Activated CD8-positive, alpha-beta T cell treated with anti-CD3 and anti-CD28 coated beads for 36 hours (primary cell): ENCODE measurements around the gene SMARCA2. TPM values are rescaled to one million over a fixed set of nuclear protein-coding genes. Genes with fewer than 3 reads are reported as not detected.

Experiments
- ATAC-seq: fragments of 200-7000 bp; cut with Tn5 transposase; one replicate; pipeline ENCODE4 v1.10.0; 2021; ENCODE audit warnings: mild to moderate bottlenecking, moderate library complexity
- CTCF ChIA-PET: fragments of 350-600 bp; sonication (Branson Sonifier 250); formaldehyde crosslinking; loops from one replicate; lab custom pipeline; 2021; ENCODE audit warnings: antibody characterized with exemption; lab: Charles Lee
- POLR2A ChIA-PET: fragments of 350-600 bp; sonication (Branson Sonifier 250); formaldehyde crosslinking; loops from one replicate; lab custom pipeline; 2021; ENCODE audit warnings: antibody characterized with exemption; lab: Charles Lee
- DNase-seq: peaks from one replicate; pipeline ENCODE4 v3.0.0-alpha.2; 2020
- H3K27ac Mint-ChIP-seq: one replicate; pipeline ENCODE4 v1.8.0; 2021; ENCODE audit warnings: mild to moderate bottlenecking, mixed read lengths
- H3K27me3 Mint-ChIP-seq: one replicate; pipeline ENCODE4 v1.8.0; 2021; ENCODE audit warnings: mixed read lengths
- H3K36me3 Mint-ChIP-seq: one replicate; pipeline ENCODE4 v1.8.0; 2021; ENCODE audit warnings: low read depth, mixed read lengths
- H3K4me1 Mint-ChIP-seq: one replicate; pipeline ENCODE4 v1.8.0; 2021; ENCODE audit warnings: low read depth, mixed read lengths
- H3K4me3 Mint-ChIP-seq: one replicate; pipeline ENCODE4 v1.8.0; 2021; ENCODE audit warnings: mild to moderate bottlenecking, moderate library complexity, mixed read lengths
- H3K9me3 Mint-ChIP-seq: one replicate; pipeline ENCODE4 v1.8.0; 2021; ENCODE audit warnings: mixed read lengths
- intact Hi-C: fragments of 100-400 bp; cut with micrococcal nuclease; formaldehyde crosslinking; loops from one replicate; pipeline ENCODE4 v1.10.0; 2022
- total RNA-seq, 2 experiments: library from RNA; stranded (reverse); gene quantifications; one replicate each; pipeline ENCODE4 v1.2.3, GENCODE V29; 2021
- TF ChIP-seq, protein P1 (sequence below): fragments of 200-600 bp; IDR thresholded peaks from one replicate; pipeline ENCODE4 v1.8.0; 2022; ENCODE audit warnings: antibody characterized with exemption, mild to moderate bottlenecking

The SMARCA2 gene
- total RNA-seq, 2 experiments from 2014 or later, result 94.7 to 99.4 TPM

DNA sequence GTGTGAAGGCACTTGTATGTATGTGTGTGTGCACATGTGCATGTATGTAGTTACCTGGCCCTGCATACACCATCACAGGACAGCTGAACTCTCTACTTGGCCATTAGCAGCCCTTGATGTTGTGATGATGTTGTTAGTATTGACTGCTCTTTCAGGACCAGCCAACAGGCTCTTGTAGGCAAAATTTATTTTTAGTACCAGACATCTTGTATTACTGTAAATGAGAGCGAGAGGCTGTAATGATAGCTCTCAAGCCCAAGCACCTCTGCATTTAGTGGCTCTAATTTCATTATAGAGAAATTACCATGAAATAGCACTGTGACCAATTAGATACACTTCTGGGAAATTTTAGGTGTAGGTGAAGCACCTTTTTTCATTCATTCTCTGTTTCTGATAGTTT lies 158.0 kb downstream of the SMARCA2 start:
- no peaks in the 10 kb centered on the region for H3K9me3 Mint-ChIP-seq
- CTCF ChIA-PET, result no interaction called here
- no peaks in the 10 kb centered on the region for H3K27me3 Mint-ChIP-seq
- TF ChIP-seq, protein P1, sequence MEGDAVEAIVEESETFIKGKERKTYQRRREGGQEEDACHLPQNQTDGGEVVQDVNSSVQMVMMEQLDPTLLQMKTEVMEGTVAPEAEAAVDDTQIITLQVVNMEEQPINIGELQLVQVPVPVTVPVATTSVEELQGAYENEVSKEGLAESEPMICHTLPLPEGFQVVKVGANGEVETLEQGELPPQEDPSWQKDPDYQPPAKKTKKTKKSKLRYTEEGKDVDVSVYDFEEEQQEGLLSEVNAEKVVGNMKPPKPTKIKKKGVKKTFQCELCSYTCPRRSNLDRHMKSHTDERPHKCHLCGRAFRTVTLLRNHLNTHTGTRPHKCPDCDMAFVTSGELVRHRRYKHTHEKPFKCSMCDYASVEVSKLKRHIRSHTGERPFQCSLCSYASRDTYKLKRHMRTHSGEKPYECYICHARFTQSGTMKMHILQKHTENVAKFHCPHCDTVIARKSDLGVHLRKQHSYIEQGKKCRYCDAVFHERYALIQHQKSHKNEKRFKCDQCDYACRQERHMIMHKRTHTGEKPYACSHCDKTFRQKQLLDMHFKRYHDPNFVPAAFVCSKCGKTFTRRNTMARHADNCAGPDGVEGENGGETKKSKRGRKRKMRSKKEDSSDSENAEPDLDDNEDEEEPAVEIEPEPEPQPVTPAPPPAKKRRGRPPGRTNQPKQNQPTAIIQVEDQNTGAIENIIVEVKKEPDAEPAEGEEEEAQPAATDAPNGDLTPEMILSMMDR, result no peak
- H3K27ac Mint-ChIP-seq, result no peak overlapping the region
- POLR2A ChIA-PET, result interaction anchor here (0.6 kb wide), 1 partner anchor 69 kb away, joined by 3 read pairs; no protein-coding TSS in a partner anchor
- DNase-seq (no peak), ATAC-seq (no peak)
- H3K4me3 Mint-ChIP-seq, result no peak overlapping the region
- peaks cover 13% of the 10 kb centered on the region for H3K4me1 Mint-ChIP-seq
- intact Hi-C loops, result no loop called here
- H3K36me3 Mint-ChIP-seq, result peaks cover 41% of the 10 kb centered on the region

DNA sequence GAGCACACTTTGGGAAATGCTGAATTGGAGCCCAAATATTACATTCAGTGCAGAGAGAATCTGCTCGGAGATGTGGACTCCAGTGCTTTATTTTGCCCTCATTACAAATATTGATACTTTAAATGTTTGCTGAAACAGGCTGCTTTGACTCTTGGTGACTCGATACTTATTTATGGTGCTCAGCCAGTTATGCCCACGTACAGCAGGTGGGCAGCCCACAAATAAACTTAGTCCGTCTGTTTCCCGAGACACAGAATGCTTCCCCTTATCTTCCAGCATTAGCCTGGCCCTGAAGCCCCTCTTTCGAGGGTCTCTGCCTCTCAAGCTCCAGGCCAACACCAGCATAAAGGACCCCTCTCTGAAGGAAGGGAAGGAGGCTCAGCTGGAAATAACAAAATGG lies 158.7 kb downstream of the SMARCA2 start:
- Mint-ChIP-seq H3K27me3 (no peaks in the 10 kb centered on the region), H3K27ac (no peak overlapping the region), H3K4me1 (peaks cover 15% of the 10 kb centered on the region), H3K36me3 (peaks cover 41% of the 10 kb centered on the region), H3K9me3 (no peaks in the 10 kb centered on the region), H3K4me3 (no peak overlapping the region)
- TF ChIP-seq, protein P1, result no peak
- ChIA-PET CTCF (no interaction called here), POLR2A (interaction anchor here (0.6 kb wide), 1 partner anchor 70 kb away, joined by 3 read pairs; no protein-coding TSS in a partner anchor)
- intact Hi-C loops, result no loop called here
- DNase-seq (no peak), ATAC-seq (no peak)

DNA sequence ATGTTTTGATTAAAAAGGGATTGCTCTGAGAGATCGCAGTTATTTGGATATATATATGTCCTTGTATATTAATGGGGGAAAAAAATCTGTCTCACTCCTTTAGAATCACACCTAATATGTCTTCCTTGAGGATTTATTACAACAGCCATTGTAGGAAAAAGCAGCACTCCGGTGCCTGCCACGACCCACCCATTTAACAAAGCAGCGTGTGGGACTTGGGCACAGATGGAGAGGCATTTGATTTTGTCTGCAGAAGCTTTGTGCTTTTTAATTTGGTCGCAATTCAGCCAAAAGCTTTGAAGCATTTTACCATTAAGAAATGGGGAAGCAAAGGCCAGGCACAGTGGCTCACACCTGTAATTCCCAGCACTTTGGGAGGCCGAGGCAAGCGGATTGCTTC lies 159.2 kb downstream of the SMARCA2 start:
- Mint-ChIP-seq H3K4me3 (no peak overlapping the region), H3K4me1 (peaks cover 16% of the 10 kb centered on the region), H3K9me3 (no peaks in the 10 kb centered on the region), H3K27ac (no peak overlapping the region), H3K36me3 (peaks cover 38% of the 10 kb centered on the region), H3K27me3 (no peaks in the 10 kb centered on the region)
- intact Hi-C loops, result no loop called here
- POLR2A ChIA-PET, result no interaction called here
- CTCF ChIA-PET, result interaction anchor here (1.0 kb wide), 1 partner anchor 41 kb away, joined by 3 read pairs; no protein-coding TSS in a partner anchor
- TF ChIP-seq, protein P1, result no peak
- DNase-seq (no peak), ATAC-seq (no peak)

DNA sequence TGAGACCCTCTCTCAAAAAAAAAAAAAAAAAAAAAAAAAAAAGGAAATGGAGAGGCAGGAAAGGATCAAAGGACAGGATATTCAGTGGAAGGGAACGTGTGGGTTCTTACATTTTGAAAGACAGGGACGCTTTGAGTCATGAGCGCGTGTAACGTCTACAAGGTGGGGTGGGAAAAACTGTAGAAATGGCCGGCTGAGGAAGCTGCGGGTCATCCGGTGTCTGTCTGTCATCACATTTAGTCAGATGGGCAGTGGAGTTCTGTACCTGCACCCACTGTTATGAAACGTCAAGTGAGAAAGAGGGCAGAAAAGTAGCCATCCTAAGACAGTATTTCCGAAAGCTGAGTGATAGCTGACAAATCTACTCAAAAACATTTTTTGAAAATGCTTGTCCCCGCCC lies 159.8 kb downstream of the SMARCA2 start:
- H3K4me3 Mint-ChIP-seq, result no peak overlapping the region
- intact Hi-C loops, result no loop called here
- peak overlapping the region; percentile 38 for H3K27ac Mint-ChIP-seq
- ATAC-seq, result no peak
- TF ChIP-seq, protein P1, result no peak
- peaks cover 36% of the 10 kb centered on the region for H3K36me3 Mint-ChIP-seq
- no peaks in the 10 kb centered on the region for H3K9me3 Mint-ChIP-seq
- CTCF ChIA-PET, result interaction anchor here (1.0 kb wide), 1 partner anchor 42 kb away, joined by 3 read pairs; no protein-coding TSS in a partner anchor
- H3K4me1 Mint-ChIP-seq, result peaks cover 18% of the 10 kb centered on the region
- DNase-seq, result no peak
- POLR2A ChIA-PET, result no interaction called here
- H3K27me3 Mint-ChIP-seq, result no peaks in the 10 kb centered on the region

DNA sequence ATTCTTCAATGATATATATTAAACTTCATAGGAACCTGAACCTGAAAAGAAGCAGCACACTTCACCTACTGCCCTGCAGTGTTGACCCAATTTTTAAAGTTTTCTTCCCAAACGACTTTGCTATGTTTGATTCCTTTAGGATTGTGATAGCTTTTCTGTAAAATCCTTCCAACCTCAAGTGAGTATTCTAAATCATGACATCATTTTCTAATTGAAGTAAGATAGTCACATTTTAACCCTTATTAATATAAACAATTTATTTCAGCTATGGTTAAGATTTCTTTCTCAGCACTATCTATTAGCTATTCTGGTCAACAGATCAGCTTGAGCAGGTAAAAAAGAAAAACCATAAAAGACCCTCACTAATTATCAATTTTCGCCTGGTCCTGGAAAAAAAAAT lies 162.0 kb downstream of the SMARCA2 start:
- POLR2A ChIA-PET, result no interaction called here
- TF ChIP-seq, protein P1, result no peak
- Mint-ChIP-seq H3K9me3 (no peaks in the 10 kb centered on the region), H3K4me1 (peaks cover 18% of the 10 kb centered on the region), H3K27ac (no peak overlapping the region), H3K36me3 (peaks cover 24% of the 10 kb centered on the region), H3K4me3 (no peak overlapping the region), H3K27me3 (no peaks in the 10 kb centered on the region)
- intact Hi-C loops, result no loop called here
- ATAC-seq, result no peak
- DNase-seq, result no peak
- CTCF ChIA-PET, result interaction anchor here (0.8 to 4.9 kb wide), 3 partner anchors 11 to 109 kb away, joined by 3 to 33 read pairs (median 3); no protein-coding TSS in a partner anchor
